GM13977 (cell line): Measurements from ENCODE around the gene PKN1.

Source experiments
- DNase-seq: peaks from one replicate; pipeline ENCODE4 v3.0.0; 2012; ENCODE audit warnings: low spot score
- CTCF ChIP-seq: IDR thresholded peaks from 2 replicates; pipeline ENCODE4 v1.5.1; 2012; ENCODE audit warnings: mild to moderate bottlenecking, control low read depth; ENCODE audit not compliant: insufficient read depth; ENCODE audit errors: extremely low read depth, missing control alignments
- in situ Hi-C: fragments of 300-500 bp; cut with MboI; formaldehyde crosslinking; loops from one replicate; pipeline ENCODE4 v1.12.0; 2022; ENCODE audit warnings: low sequenced_read_pairs, low pct_unique_long_range_greater_than_20kb, mixed read lengths, inconsistent platforms; ENCODE audit not compliant: unreplicated experiment

The PKN1 gene

DNA sequence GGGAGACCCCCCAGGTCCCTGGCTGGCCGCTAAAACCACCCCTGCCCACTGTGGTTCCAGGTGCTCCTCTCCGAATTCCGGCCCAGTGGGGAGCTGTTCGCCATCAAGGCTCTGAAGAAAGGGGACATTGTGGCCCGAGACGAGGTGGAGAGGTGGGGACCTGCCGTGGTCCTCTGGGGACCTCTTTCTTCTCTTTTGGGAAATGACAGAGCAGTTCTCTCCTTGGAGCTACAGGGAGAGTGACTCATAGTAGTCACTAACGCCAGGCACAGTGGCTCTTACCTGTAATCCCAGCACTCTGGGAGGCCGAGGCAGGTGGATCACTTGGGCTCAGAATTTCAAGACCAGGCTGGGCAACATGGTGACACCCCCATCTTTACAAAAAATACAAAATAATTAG, 34.7 kb downstream of the PKN1 start:
- DNase-seq: peak; percentile 26
- TF ChIP-seq CTCF: peak; percentile 3
- in situ Hi-C loops: no loop called here

DNA sequence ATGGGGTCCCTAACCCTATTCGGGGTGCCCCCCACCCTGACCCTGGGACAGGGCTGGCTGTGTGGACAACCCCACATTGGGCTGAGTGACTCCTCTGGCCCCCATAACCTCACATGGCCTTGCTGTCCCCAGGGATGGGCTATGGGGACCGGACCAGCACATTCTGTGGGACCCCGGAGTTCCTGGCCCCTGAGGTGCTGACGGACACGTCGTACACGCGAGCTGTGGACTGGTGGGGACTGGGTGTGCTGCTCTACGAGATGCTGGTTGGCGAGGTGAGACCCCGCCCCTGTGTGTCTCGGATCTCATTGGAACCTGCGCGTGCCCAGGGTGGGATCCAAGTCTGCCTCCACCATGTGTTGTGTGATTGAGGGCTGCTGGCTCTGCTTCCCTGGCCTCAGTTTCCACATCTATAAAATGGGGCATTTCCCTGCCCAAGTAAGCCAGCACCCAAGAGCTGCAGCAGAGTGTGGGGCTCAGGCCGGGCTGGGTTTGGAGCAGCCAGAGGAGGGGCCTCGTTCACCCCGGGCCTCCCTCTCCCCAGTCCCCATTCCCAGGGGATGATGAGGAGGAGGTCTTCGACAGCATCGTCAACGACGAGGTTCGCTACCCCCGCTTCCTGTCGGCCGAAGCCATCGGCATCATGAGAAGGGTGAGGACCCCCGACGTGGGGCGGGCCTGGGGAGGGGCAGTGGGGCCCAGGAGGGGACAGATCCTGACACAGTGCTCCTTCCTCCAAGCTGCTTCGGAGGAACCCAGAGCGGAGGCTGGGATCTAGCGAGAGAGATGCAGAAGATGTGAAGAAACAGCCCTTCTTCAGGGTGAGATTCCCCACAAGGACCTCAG, 37.1 kb downstream of the PKN1 start:
- DNase-seq: peak; percentile 20
- no peak for TF ChIP-seq CTCF
- in situ Hi-C loops: no loop called here

DNA sequence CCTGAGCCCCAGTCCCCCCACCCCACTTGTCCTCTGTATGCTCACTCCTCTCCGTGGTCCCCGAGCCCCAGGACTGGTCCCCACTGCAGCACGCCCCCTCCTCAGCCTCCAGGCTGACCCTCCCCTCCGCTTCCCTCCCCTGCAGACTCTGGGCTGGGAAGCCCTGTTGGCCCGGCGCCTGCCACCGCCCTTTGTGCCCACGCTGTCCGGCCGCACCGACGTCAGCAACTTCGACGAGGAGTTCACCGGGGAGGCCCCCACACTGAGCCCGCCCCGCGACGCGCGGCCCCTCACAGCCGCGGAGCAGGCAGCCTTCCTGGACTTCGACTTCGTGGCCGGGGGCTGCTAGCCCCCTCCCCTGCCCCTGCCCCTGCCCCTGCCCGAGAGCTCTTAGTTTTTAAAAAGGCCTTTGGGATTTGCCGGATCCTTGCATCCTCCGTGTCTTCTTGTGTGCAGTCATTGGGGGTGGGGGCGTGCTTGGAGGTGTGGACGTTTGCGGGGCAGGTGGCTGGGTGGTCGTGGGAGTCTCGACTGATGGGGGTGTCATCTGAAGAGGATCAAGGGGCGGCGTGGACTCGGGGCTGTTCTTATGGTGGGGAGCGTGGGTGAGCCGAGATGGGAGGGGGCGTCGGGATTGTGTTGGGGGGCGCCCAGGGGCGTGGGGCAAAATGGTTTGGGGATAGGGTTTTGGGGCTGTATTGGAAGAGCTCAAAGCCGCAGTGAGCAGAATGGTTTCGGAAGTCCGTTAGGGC, 38.5 kb downstream of the PKN1 start:
- DNase-seq: peak; percentile 26
- in situ Hi-C loops: no loop called here
- TF ChIP-seq CTCF: no peak

- in situ Hi-C loops: no loop called here
- peak; percentile 97 for TF ChIP-seq CTCF
- peak; percentile 96 for DNase-seq
Measured at GRCh38 chr19:14472202-14472938, 39.3 kb downstream of the PKN1 start.

GRCh38 chr19:14473073-14473977, 40.2 kb downstream of the PKN1 start:
- TF ChIP-seq CTCF: peak; percentile 13
- in situ Hi-C loops: no loop called here
- peak; percentile 66 for DNase-seq
